Panc1 (cell line): Measurements from ENCODE around the gene LIN28A. TPM values are rescaled to one million over a fixed set of nuclear protein-coding genes. Genes with fewer than 3 reads are reported as not detected.

ENCODE experiments used
- ATAC-seq: fragments of 200-7000 bp; cut with Tn5 transposase; 2 replicates; pipeline ENCODE4 v1.9.1; 2020; ENCODE audit warnings: mild to moderate bottlenecking, moderate library complexity
- BruUV-seq: library from RNA; stranded (reverse); fragments of 400-500 nt; replicated peaks from 2 replicates; lab custom pipeline; 2021; lab: Mats Ljungman, UMichigan
- CTCF ChIA-PET: fragments of 300-600 bp; sonication (Branson Sonifier 250); formaldehyde crosslinking; loops from one replicate; lab custom pipeline; 2022; ENCODE audit warnings: antibody characterized with exemption; lab: Charles Lee
- POLR2A ChIA-PET: fragments of 300-600 bp; sonication (Branson Sonifier 250); formaldehyde crosslinking; loops from one replicate; lab custom pipeline; 2022; ENCODE audit warnings: antibody characterized with exemption; lab: Charles Lee
- DNase-seq: peaks from one replicate; pipeline ENCODE4 v3.0.0-alpha.2; 2010; ENCODE audit warnings: low read depth, low spot score
- H3K27ac ChIP-seq: 2 replicates; pipeline ENCODE4 v1.5.1; 2011; ENCODE audit warnings: mild to moderate bottlenecking, low read length, inconsistent platforms
- H3K27me3 ChIP-seq: fragments of 200-500 bp; sonication (Bioruptor generic); 2 replicates; pipeline ENCODE4 v1.6.0; 2014; ENCODE audit warnings: low read length, inconsistent platforms; ENCODE audit not compliant: control insufficient read depth, insufficient read depth
- H3K36me3 ChIP-seq: fragments of 200-500 bp; sonication (Bioruptor generic); 2 replicates; pipeline ENCODE4 v1.5.1; 2014; ENCODE audit warnings: inconsistent platforms, mild to moderate bottlenecking, low read length, moderate library complexity; ENCODE audit not compliant: control insufficient read depth, insufficient read depth
- H3K4me1 ChIP-seq: 2 replicates; pipeline ENCODE4 v1.5.1; 2011; ENCODE audit warnings: inconsistent platforms, mild to moderate bottlenecking, low read length, moderate library complexity; ENCODE audit not compliant: control insufficient read depth, insufficient read depth
- H3K4me3 ChIP-seq, 2 experiments: 2 replicates each; pipeline ENCODE4 v1.5.1; 2011 to 2012; ENCODE audit warnings: low read depth in 2 of 2, low read length in 2 of 2, mild to moderate bottlenecking in 2 of 2, inconsistent platforms in 1 of 2, moderate library complexity in 1 of 2
- H3K9me3 ChIP-seq: fragments of 200-500 bp; sonication (Bioruptor generic); 2 replicates; pipeline ENCODE4 v1.5.1; 2014; ENCODE audit warnings: low read depth, mild to moderate bottlenecking, inconsistent platforms, low read length, moderate library complexity; ENCODE audit not compliant: control insufficient read depth, insufficient read depth
- POLR2AphosphoS5 ChIP-seq: IDR thresholded peaks from 2 replicates; pipeline ENCODE4 v1.6.1; 2012; ENCODE audit warnings: mild to moderate bottlenecking, low read depth, low read length, moderate library complexity
- REST ChIP-seq, 2 experiments: IDR thresholded peaks; 2 replicates each; pipeline ENCODE4 v1.6.1; 2011 to 2012; ENCODE audit warnings: low read depth in 2 of 2, control low read depth in 1 of 2, low read length in 1 of 2, mild to moderate bottlenecking in 1 of 2, moderate library complexity in 1 of 2; ENCODE audit not compliant: insufficient read depth in 1 of 2
- SIN3A ChIP-seq: IDR thresholded peaks from 2 replicates; pipeline ENCODE4 v1.6.1; 2012; ENCODE audit warnings: low read depth, mild to moderate bottlenecking, low read length, moderate library complexity, borderline replicate concordance; ENCODE audit not compliant: insufficient read depth
- TCF7L2 ChIP-seq: IDR thresholded peaks from 2 replicates; pipeline ENCODE4 v1.6.1; 2011; ENCODE audit warnings: mild to moderate bottlenecking, low read depth, low read length, inconsistent platforms
- in situ Hi-C: cut with HindIII; loops from 2 replicates; pipeline ENCODE4 v1.10.0; 2016; ENCODE audit warnings: low sequenced_read_pairs, low pct_unique_long_range_greater_than_20kb
- intact Hi-C: fragments of 100-400 bp; cut with micrococcal nuclease; formaldehyde crosslinking; loops from one replicate; pipeline ENCODE4 v1.10.0; 2022; ENCODE audit not compliant: unreplicated experiment
- total RNA-seq: library from RNA; stranded (reverse); gene quantifications from one replicate; pipeline ENCODE4 v1.2.1, GENCODE V29; 2021; ENCODE audit not compliant: unreplicated experiment
- TF ChIP-seq, protein P1 (sequence below): fragments of 450-650 bp; IDR thresholded peaks from 2 replicates; pipeline ENCODE4 v1.5.1; 2017; ENCODE audit warnings: mild to moderate bottlenecking

LIN28A gene
- total RNA-seq, 1 experiment from 2014 or later = 0.64 TPM

- Histone ChIP-seq H3K4me1 (no peaks in the 10 kb centered on the region), H3K27ac (no peak overlapping the region), H3K4me3 (no peak overlapping the region), H3K27me3 (no peaks in the 10 kb centered on the region), H3K36me3 (no peaks in the 10 kb centered on the region; the same call in 1 of the 2 replicates), H3K9me3 (no peaks in the 10 kb centered on the region)
- BruUV-seq = no TSS peak
- no peak for DNase-seq
- CTCF ChIA-PET = interaction anchor here (2.1 kb wide), 1 partner anchor 11 kb away, joined by 7 read pairs; no protein-coding TSS in a partner anchor
- no peak for ATAC-seq
- in situ Hi-C loops (no loop called here), intact Hi-C loops (no loop called here)
- POLR2A ChIA-PET = no interaction called here
- TF ChIP-seq SIN3A (no peak), TCF7L2 (no peak), POLR2AphosphoS5 (no peak), REST (IDR thresholded peaks at IDR 0.05; ENCODE audit: insufficient read depth in 1 of 2, low read depth in 2 of 2, low read length in 1 of 2) (no peak)
- TF ChIP-seq, protein P1, sequence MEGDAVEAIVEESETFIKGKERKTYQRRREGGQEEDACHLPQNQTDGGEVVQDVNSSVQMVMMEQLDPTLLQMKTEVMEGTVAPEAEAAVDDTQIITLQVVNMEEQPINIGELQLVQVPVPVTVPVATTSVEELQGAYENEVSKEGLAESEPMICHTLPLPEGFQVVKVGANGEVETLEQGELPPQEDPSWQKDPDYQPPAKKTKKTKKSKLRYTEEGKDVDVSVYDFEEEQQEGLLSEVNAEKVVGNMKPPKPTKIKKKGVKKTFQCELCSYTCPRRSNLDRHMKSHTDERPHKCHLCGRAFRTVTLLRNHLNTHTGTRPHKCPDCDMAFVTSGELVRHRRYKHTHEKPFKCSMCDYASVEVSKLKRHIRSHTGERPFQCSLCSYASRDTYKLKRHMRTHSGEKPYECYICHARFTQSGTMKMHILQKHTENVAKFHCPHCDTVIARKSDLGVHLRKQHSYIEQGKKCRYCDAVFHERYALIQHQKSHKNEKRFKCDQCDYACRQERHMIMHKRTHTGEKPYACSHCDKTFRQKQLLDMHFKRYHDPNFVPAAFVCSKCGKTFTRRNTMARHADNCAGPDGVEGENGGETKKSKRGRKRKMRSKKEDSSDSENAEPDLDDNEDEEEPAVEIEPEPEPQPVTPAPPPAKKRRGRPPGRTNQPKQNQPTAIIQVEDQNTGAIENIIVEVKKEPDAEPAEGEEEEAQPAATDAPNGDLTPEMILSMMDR = no peak
Observed at GRCh38 chr1:26459148-26459547, 48.5 kb downstream of the LIN28A start.

- ATAC-seq (no peak), DNase-seq (no peak)
- Histone ChIP-seq H3K27me3 (no peaks in the 10 kb centered on the region), H3K4me1 (no peaks in the 10 kb centered on the region), H3K9me3 (no peaks in the 10 kb centered on the region), H3K36me3 (no peaks in the 10 kb centered on the region; the same call in 1 of the 2 replicates), H3K4me3 (no peak overlapping the region), H3K27ac (no peak overlapping the region)
- ChIA-PET CTCF (interaction anchor here (2.1 kb wide), 1 partner anchor 10 kb away, joined by 7 read pairs; no protein-coding TSS in a partner anchor), POLR2A (no interaction called here)
- intact Hi-C loops = no loop called here
- no peak for TF ChIP-seq POLR2AphosphoS5
- no peak for TF ChIP-seq REST (IDR thresholded peaks at IDR 0.05; ENCODE audit: insufficient read depth in 1 of 2, low read depth in 2 of 2, low read length in 1 of 2)
- no peak for TF ChIP-seq SIN3A
- TF ChIP-seq TCF7L2 = no peak
- TF ChIP-seq, protein P1 = no peak
- BruUV-seq = no TSS peak
- in situ Hi-C loops = no loop called here
Observed at GRCh38 chr1:26459573-26460031, 49.0 kb downstream of the LIN28A start.
